Astrocyte of the cerebellum (primary cell): Measurements from ENCODE around the gene SLITRK2.

ENCODE experiments used
- DNase-seq: peaks from one replicate; pipeline ENCODE4 v3.0.0-alpha.2; 2011; ENCODE audit warnings: low read depth
- H3K4me3 ChIP-seq: 2 replicates; pipeline ENCODE4 v1.5.1; 2011; ENCODE audit warnings: mild to moderate bottlenecking, low read depth, low read length, moderate library complexity
- in situ Hi-C: cut with HindIII; loops from 2 replicates; pipeline ENCODE4 v1.10.0; 2017; ENCODE audit warnings: low sequenced_read_pairs
- TF ChIP-seq, protein P1 (sequence below): IDR thresholded peaks from 2 replicates; pipeline ENCODE4 v1.5.1; 2012; ENCODE audit warnings: low read length, low read depth, moderate library complexity, mild to moderate bottlenecking; ENCODE audit errors: missing control alignments

Gene SLITRK2

GRCh38 chrX:145817331-145818185 lies at the start of gene SLITRK2:
Gene SLITRK2 (plus strand): TSS chrX:145817829. CDS start chrX:145822426, 4,597 bp downstream.
- DNase-seq: no peak
- in situ Hi-C loops: no loop called here
- TF ChIP-seq, protein P1, sequence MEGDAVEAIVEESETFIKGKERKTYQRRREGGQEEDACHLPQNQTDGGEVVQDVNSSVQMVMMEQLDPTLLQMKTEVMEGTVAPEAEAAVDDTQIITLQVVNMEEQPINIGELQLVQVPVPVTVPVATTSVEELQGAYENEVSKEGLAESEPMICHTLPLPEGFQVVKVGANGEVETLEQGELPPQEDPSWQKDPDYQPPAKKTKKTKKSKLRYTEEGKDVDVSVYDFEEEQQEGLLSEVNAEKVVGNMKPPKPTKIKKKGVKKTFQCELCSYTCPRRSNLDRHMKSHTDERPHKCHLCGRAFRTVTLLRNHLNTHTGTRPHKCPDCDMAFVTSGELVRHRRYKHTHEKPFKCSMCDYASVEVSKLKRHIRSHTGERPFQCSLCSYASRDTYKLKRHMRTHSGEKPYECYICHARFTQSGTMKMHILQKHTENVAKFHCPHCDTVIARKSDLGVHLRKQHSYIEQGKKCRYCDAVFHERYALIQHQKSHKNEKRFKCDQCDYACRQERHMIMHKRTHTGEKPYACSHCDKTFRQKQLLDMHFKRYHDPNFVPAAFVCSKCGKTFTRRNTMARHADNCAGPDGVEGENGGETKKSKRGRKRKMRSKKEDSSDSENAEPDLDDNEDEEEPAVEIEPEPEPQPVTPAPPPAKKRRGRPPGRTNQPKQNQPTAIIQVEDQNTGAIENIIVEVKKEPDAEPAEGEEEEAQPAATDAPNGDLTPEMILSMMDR: no peak
- H3K4me3 ChIP-seq: peak within 1 kb of the TSS; percentile 32

DNA sequence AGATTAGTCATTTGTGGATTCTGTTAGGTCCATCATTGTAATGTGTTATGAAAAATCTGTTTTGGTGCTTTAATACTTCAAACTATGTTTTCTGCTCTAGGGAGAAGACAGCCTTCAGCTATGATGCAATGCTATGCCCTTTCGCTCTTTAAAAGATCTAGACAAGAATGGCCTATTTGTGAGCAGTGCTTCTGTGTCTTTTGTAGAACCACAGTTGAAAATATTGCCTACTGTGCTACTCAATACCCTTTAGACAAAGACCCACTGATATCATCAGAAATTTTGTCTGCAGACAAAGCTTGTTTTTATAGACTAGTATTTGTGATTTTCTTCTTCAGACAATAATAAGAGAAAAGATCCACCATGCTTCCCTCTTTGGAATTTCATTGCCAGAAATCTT lies 44.6 kb upstream of the SLITRK2 start:
- in situ Hi-C loops: no loop called here
- TF ChIP-seq, protein P1: no peak
- no peak overlapping the region for H3K4me3 ChIP-seq
- DNase-seq: no peak

DNA sequence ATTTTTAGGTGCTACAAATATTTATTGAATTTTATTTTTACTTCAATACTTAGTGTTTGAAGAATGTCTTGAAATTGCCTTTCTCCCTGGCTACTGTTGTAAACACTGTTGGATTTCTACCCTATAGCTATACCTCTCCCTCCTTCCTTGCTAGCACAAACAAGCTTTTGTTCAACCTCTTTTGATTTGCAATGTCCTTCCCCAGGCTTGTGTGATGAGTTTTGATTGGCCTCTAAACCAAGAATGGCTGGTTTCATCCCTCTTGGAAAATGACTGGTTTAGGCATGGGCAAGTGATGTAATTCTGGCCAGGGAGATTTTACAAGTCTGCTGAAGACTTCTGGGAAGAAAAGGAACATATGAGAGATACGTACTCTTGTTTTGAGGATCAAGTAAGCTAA lies 25.3 kb upstream of the SLITRK2 start:
- no peak overlapping the region for H3K4me3 ChIP-seq
- in situ Hi-C loops: no loop called here
- TF ChIP-seq, protein P1: no peak
- DNase-seq: no peak

DNA sequence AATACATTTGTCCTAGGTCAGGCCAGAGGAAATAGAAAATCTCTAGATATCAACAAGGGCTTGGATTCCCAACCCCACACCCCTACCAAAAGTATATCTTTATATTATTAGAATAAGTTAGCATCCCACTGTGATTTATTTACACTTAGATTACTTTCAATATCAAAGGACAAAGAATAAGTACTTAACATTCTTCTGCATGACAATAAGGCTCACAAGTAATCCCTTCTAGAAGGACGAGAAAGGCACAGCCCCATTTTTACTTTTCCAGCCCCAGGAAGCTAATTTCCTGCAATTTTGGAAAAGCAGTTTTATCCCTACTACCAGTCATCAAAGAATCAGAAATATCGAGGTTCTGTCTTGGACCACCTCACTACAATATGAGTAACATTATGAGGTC lies 14.1 kb upstream of the SLITRK2 start:
- DNase-seq: no peak
- TF ChIP-seq, protein P1: no peak
- in situ Hi-C loops: no loop called here
- no peak overlapping the region for H3K4me3 ChIP-seq

DNA sequence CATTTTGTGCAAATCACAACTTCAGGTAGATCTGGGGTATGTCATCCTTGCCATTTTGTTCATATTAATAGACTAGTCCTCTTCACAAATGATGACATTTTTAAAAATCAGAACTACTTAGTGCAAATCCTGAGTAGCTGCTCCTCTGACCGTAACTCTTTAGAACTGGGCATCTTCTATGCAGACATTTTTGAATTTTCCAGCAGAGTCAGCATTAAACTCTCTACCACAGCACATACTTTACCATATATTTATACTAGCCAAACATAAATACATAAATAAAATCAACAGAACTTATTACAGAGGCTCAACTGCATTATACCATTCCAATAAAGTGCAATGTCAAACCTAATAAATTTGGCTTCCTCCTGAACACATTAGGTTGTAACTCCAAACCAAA lies 4.5 kb upstream of the SLITRK2 start:
- TF ChIP-seq, protein P1: no peak

DNA sequence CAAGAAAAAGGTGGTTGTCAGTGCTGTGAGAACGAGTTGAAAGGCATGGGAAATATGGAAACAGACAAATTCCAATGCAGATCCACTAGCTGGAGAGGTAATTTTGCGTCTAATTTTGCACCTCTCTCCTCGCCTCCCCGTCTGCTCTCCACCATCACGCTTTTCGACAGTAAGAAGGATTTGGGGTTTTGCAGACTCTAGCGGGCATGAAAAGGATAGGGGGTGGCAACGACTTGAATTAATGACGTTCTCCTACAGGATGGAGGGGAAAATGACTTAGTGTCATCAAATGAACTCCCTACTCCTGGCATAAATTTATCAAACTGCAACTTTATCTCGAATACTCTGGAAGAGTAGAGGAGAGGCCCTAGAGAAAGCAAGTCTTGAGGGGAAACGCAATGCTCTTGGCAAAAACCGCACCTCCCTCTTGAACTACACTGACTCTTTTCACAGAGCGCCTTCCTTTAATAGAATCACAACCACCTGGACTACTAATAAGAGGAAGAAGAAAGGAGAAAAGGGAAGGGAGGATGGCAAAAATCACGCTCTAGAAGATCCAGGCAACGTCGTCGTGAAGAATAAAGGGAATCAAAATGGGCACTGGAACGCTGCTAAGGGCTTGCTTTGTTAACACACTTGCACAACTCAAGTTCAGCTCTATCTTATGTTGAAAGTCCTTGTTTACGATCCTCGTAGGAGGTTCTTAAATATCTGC lies 871 bp upstream of the SLITRK2 start:
- peak overlapping the region; percentile 32 for H3K4me3 ChIP-seq
- DNase-seq: no peak
- in situ Hi-C loops: no loop called here
- TF ChIP-seq, protein P1: no peak

More for the DNA sequence above, 4.5 kb upstream of the SLITRK2 start:
- DNase-seq: no peak
- in situ Hi-C loops: no loop called here
- no peak overlapping the region for H3K4me3 ChIP-seq
